SU-DHL-6 (cell line): ENCODE results near the gene DAPK2.

ENCODE experiments used
- CTCF ChIP-seq: fragments of 200-600 bp; sonication (generic); IDR thresholded peaks from one replicate; pipeline ENCODE4 v1.5.1; 2017; ENCODE audit warnings: antibody characterized with exemption, mild to moderate bottlenecking, low read length, moderate library complexity; ENCODE audit not compliant: insufficient read depth, poor library complexity, severe bottlenecking
- EZH2phosphoT487 ChIP-seq: fragments of 200-600 bp; sonication (generic), shearing (Covaris generic); conservative IDR thresholded peaks from 2 replicates; pipeline ENCODE4 v1.6.1; 2018; ENCODE audit warnings: mild to moderate bottlenecking, antibody characterized with exemption, low read length, moderate library complexity, mixed read lengths

GRCh38 chr15:63945007-63945788, 101.1 kb downstream of the DAPK2 start:
- peak; percentile 92 for TF ChIP-seq CTCF
- no peak for TF ChIP-seq EZH2phosphoT487
